Left ventricle myocardium inferior (tissue), 1 donor: Measurements from ENCODE around the gene GP2. TPM values are rescaled to one million over a fixed set of nuclear protein-coding genes. Genes with fewer than 3 reads are reported as not detected.

ENCODE experiments used
- DNase-seq: peaks from one replicate; pipeline ENCODE4 v3.0.0-alpha.2; 2020
- H3K27ac ChIP-seq: fragments of 200-600 bp; replicated peaks from 2 replicates; pipeline ENCODE4 v1.8.0; 2021
- H3K27me3 ChIP-seq: fragments of 200-600 bp; 2 replicates; pipeline ENCODE4 v1.8.0; 2021; ENCODE audit warnings: low read depth
- H3K36me3 ChIP-seq: fragments of 200-600 bp; 2 replicates; pipeline ENCODE4 v1.8.0; 2021
- H3K4me1 ChIP-seq: fragments of 200-600 bp; 2 replicates; pipeline ENCODE4 v1.8.0; 2021
- H3K4me3 ChIP-seq: fragments of 200-600 bp; 2 replicates; pipeline ENCODE4 v1.8.0; 2021; ENCODE audit warnings: mild to moderate bottlenecking, moderate library complexity
- H3K9me3 ChIP-seq: fragments of 200-600 bp; replicated peaks from 2 replicates; pipeline ENCODE4 v1.8.0; 2021
- CTCF ChIP-seq: fragments of 200-600 bp; IDR thresholded peaks from 2 replicates; pipeline ENCODE4 v1.8.0; 2021; ENCODE audit warnings: antibody characterized with exemption, mild to moderate bottlenecking, borderline replicate concordance
- intact Hi-C: fragments of 100-400 bp; cut with micrococcal nuclease; formaldehyde crosslinking; loops from one replicate; pipeline ENCODE4 v1.11.0; 2022
- total RNA-seq: library from RNA; stranded (reverse); fragmentation: NEBNext Ultra II Directional; extraction: Animal tissue kit (Norgen Biotek cat#: 25700); gene quantifications from one replicate; pipeline ENCODE4 v1.2.1, GENCODE V29; 2021
- donor health status: DM: no; HTN: yes; CAD: no; lungs with severe emphysema.

GP2 gene
- total RNA-seq, 1 donor from 2014 or later = not detected

GRCh38 chr16:20280259-20280658 lies 47.1 kb downstream of the GP2 start:
- DNase-seq = no peak
- Histone ChIP-seq H3K27me3 (peaks cover 30% of the 10 kb centered on the region), H3K4me3 (no peak overlapping the region), H3K27ac (no peak overlapping the region), H3K4me1 (no peaks in the 10 kb centered on the region), H3K36me3 (no peaks in the 10 kb centered on the region), H3K9me3 (peaks cover 16% of the 10 kb centered on the region)
- no peak for TF ChIP-seq CTCF
- intact Hi-C loops = no loop called here

GRCh38 chr16:20271893-20272292 lies 55.4 kb downstream of the GP2 start:
- DNase-seq = no peak
- Histone ChIP-seq H3K27ac (no peak overlapping the region), H3K4me3 (no peak overlapping the region), H3K9me3 (no peaks in the 10 kb centered on the region), H3K4me1 (no peaks in the 10 kb centered on the region), H3K36me3 (no peaks in the 10 kb centered on the region), H3K27me3 (peaks cover 35% of the 10 kb centered on the region)
- intact Hi-C loops = no loop called here
- TF ChIP-seq CTCF = no peak

GRCh38 chr16:20268409-20268808 lies 58.9 kb downstream of the GP2 start:
- no peak for DNase-seq
- H3K4me1 ChIP-seq = no peaks in the 10 kb centered on the region
- no peak overlapping the region for H3K27ac ChIP-seq
- H3K4me3 ChIP-seq = no peak overlapping the region
- TF ChIP-seq CTCF = no peak
- H3K27me3 ChIP-seq = peaks cover 40% of the 10 kb centered on the region
- H3K36me3 ChIP-seq = no peaks in the 10 kb centered on the region
- intact Hi-C loops = no loop called here
- no peaks in the 10 kb centered on the region for H3K9me3 ChIP-seq

GRCh38 chr16:20265019-20265418 lies 62.3 kb downstream of the GP2 start:
- Histone ChIP-seq H3K4me3 (no peak overlapping the region), H3K4me1 (no peaks in the 10 kb centered on the region), H3K27me3 (peaks cover 61% of the 10 kb centered on the region), H3K36me3 (no peaks in the 10 kb centered on the region), H3K9me3 (no peaks in the 10 kb centered on the region), H3K27ac (no peak overlapping the region)
- DNase-seq = no peak
- intact Hi-C loops = no loop called here
- TF ChIP-seq CTCF = no peak

- H3K27ac ChIP-seq = no peak overlapping the region
- H3K9me3 ChIP-seq = peaks cover 9% of the 10 kb centered on the region
- H3K36me3 ChIP-seq = no peaks in the 10 kb centered on the region
- H3K4me1 ChIP-seq = no peaks in the 10 kb centered on the region
- no peak for TF ChIP-seq CTCF
- no peak overlapping the region for H3K4me3 ChIP-seq
- H3K27me3 ChIP-seq = peaks cover 77% of the 10 kb centered on the region
- DNase-seq = no peak
- intact Hi-C loops = no loop called here
These were observed 64.0 kb downstream of the GP2 start for GRCh38 chr16:20263138-20263855.
